K562 treated with DMSO at 1 percent for 48 hours (cell line): ENCODE data around the gene STK17B. TPM values are rescaled to one million over a fixed set of nuclear protein-coding genes. Genes with fewer than 3 reads are reported as not detected.

Experiments
- total RNA-seq: library from RNA; unstranded; fragments of 300-600 nt; gene quantifications from 2 replicates; pipeline ENCODE4 v1.2.3, GENCODE V29; 2022; ENCODE audit warnings: low replicate concordance; ENCODE audit errors: extremely low read depth

Gene STK17B
- total RNA-seq = not detected in 2 replicates

DNA sequence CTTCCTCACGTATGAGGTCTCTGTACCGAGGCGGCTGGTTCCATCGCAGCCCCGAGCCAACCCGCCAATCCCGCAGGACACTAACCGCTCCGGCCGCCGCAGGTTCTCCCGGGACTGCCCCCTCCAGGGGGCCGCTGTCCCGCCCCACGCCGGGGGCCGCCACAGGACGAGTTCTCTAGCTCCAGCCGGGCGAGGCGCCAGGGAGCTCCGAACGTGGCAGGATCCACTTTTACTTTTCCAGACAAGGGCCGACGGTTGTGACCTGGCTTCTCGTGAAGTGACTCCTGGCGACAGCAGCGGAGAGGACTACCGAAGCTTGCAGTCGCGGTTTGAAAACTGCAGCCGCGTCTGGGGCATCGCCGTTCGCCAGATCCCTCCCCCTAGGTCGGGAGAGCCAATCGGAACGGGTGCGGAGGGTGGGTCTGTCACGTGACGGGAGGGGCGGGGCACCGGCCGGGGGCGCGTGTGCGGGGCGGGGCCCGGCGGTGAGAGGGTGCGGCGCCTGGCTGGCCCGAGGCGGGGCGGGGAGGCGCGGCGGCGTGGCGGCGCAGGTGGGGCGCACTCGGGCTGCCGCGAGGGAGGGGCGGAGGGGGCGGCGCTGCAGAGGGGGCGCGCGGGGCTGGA is at the start of gene STK17B:
TSS of gene STK17B (minus strand) at position 331 of the 624 bp plus-strand sequence. CDS start 8,195 bp downstream, outside the sequence.

Other genes with a start within 250 kb of the STK17B start
- gene DNAH7, start 102.7 kb downstream of the STK17B start, total RNA-seq = not detected in 2 replicates